Activated CD4-positive, alpha-beta T cell treated with anti-CD3 and anti-CD28 coated beads, Interleukin-10, Interleukin-2, amounts not matched to agents 100 ng/mL and 50 ng/mL, durations not matched to agents 16 hours and 8 hours (primary cell): Measurements from ENCODE around the gene FUCA2.
"Not testable (repeated sequence)": the region's sequence is repeated elsewhere in the genome, so short reads cannot be mapped to it uniquely, and the experiment has no call there.

Experiments used
- DNase-seq: peaks from one replicate; pipeline ENCODE4 v3.0.0-alpha.2; 2020

Gene FUCA2

DNA sequence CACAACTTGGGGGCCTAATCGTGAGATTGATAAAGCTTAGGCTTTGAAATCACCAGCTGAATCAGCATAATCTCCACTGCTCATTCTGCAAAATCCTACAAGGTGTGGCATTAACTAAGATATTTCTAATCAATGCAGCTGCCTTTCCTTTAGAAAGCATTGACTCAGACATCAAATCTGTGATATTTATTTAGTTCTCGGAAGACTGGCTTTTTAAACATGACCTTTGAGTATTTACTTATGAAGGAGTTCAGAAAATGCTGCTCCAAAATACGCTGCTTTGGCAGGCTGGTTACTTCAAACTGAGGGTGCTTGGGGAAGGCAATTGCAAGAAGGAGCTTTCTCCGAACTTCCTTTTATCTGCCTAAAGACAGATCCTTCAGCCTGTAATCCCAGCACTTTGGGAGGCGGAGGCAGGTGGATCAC is 23.7 kb upstream of the FUCA2 start:
- no peak for DNase-seq

DNA sequence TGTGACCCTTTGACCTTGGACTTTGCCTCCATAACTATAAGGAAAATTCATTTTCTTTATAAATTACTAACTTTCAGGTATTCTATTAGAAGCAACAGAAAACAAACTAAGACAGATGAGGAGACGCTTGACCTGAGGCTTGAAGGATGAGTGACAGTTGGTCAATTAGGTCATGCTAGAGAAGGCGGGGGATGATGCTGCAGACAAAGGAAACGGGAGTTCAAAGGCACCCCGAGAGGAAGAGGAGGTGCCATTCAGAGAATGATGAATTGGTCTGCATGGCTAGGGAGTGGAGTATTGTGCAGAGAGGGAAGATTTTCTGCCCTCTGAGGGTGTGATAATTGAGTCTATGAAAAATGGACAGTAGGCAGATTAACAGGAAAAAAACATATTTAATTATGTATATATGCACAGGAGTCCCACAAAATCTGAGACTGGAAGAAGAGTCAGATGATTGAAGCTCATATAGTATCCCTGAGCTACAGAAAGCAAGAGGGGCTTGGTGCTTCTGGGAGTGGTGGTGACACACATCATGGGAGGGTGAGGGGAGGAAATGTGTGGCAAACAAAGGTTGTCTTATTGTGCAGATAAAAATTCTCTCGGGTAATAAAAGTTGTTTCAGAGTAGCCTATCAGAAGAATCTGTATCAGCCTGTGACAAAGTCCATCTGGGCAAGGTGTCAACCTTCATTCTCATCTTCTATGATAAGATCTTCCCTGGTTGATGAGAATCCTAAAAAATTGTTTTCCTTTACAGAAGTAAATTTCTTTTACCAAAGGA is 20.4 kb upstream of the FUCA2 start:
- peak; percentile 39 for DNase-seq

DNA sequence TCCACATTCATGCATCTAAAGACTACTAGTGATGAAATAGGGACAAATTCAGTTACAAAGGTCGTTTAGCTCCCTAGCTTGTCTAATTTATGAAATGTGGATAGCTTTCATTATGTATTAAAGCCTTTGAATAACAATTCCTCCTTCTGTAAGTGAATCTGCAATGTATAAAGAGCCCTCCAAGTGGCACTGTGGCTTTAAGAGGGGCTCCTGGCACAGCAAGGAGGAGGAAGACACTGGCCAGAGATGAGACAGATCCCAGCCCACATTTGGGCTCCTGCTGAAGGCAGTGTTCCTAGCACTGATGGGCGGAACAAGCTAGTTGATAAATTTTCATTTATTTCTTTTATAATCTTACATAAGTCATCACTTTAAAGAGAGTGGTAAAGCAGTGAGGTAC is 17.6 kb upstream of the FUCA2 start:
- peak; percentile 23 for DNase-seq

DNA sequence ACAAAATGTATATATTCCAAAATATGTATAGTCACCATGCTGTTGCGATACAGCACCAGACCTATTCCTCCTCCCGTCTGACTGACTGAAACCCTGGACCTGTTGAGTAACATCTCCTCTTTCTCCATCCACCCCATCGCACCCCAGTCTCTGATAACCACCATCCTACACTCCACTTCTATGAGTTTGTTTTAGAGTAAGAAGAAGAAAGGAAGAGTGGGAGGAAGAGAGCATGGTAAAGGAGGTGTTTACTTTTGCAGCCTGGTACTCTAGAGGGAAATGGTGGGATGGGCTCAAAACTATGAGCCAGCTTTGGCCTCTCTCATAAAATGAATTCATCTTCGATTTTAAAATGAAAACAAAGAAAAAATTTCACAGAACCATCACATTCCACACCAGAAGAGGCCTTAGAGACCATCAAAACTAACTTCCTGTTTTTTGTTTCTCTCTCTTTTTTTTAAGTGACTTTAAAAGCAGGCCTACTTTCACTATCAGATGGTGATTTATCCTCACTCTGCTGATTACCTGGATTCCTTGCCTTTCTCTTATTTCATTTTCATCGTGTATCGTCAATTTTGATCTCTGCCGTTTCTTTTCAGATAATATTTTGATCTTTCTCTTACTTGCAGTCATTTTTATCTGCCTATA is 16.8 kb upstream of the FUCA2 start:
- DNase-seq, result no peak

DNA sequence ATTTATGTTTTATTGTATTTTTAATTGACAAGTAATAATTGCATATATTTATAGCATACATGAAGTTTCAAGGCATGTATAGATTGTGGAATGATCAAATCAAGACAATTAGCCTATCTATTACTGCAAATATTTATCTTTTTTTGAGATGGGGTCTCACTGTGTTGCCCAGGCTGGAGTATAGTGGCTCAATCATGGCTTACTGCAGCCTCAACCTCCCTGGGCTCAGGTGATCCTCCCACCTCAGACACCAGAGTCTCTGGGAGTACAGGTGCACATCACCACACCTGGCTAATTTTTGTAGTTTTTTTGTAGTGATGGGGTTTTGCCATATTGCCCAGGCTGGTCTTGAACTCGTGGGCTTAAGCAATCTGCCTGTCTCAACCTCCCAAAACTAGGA is 16.2 kb upstream of the FUCA2 start:
- no peak for DNase-seq

DNA sequence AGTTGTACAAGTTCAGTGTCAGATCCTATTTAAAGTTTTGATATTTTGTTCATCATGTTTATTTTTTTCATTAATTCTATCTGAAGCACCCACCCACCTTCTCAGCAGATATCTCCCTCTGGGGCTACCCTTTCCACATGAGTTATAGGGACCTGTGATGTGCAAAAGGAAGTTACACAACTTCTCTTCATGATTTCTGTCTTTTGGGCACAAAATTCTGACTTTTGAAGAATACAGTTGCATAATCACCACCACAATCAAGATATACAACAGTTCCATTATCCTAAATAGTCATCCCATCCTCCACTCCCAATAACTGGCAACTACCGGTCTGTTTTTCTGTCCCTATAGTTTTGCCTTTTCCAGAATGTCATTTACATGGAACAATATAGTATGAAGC is 13.8 kb upstream of the FUCA2 start:
- DNase-seq, result no peak

DNA sequence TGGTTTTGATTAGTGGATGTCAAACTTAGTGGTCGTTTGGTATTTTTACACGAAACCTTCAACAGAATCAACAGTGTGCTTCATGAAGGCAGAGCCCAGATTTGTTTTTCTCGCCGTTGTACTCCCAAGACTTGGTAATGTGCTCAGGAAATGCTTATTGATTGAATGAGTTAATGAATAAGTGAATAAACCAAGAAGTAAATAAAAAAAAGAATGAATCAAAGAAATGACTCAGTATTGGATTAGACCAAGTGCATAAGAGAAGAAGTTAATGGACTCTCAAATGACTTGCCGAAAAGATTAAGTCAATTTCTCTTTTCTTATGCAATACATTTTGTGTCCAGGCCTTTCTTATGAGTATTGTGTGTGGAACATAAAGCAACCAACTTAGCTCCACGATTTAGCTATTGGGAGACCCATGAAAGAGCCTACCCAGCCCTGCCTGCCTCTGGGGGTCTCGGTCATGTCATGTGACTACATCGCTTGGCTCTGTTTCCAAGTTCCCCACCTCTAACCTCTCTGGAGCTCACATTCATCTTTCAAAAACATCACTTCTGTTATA is 10.6 kb upstream of the FUCA2 start:
- DNase-seq, result no peak

DNA sequence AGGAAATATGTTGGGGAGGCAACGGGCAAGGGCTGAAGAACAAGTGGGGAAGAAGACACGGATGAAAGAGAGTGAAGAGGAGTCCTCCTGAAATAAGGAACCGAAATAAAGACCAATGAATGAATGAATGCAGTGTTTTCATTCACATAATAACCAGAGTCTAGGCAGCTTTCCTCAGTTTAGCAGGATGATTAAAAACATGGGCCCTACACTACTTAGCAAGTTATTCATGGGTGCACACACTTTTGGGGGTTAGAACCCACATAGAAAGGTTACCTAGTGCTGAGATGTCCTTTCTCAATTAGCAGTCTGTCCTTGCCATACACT is 5.9 kb upstream of the FUCA2 start:
- DNase-seq, result no peak

DNA sequence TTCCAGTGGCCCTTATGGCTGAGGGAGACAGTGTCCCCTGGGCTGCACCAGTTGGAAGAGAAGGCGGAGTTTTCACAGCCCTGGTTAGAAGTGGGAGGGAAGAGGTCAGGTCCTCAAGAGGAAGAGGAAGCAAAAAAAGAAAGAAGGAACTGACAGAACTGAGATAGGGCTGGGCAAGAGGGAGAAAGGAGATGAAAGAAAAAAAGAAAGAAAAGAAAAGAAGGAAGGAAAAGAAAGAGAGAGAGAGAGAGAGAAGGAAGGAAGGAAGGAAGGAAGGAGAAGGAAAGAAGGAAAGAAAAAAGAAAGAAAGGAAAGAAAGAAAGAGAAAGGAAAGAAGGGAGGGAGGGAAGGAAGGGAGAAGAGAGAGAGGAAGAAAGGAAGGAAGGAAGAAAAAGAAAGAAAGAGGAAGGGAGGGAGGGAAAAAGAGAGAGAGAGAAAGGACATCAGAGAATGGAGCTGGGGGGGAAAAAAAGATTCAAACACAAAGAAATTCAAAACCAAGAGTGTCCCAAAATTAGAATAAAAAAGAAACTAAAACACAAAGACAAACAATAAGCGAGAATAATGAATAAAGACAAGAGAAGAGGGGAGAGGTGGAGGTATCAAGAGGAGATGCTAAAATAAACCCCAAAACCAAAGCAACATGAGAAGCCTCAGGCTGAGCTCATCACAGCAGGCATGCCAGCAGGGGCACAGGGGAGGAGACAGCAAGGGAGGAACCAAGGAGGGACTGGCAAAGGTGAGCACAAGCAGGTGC is 5.3 kb upstream of the FUCA2 start:
- no peak for DNase-seq

DNA sequence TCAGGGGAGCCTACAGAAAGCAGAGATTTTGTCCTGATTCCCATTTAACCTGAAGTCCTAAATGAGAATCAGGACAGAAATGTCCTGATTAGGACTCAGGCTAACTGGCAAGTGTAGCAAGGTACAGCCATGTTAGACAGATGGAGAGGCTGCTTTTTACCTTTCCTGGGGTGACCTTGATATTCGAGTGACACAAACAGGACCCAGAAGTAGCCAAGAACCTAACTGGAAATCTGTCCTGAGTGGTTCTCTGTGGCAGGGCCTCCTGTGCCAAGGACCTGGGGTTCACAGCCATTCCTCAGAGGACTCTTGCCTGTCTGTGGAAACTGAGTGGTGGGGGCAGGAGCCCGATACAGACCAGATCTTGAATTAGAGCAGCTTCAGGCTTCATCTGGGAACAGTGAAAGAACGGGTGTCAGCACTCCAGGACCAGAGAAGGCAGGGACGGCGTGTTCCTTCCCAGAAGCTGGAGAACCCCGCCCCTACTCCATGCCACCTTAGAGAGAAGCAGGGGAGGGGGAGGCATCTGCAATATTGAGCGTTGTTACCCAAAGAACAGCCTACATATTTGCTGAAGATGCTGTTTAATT is 4.3 kb upstream of the FUCA2 start:
- no peak for DNase-seq

DNA sequence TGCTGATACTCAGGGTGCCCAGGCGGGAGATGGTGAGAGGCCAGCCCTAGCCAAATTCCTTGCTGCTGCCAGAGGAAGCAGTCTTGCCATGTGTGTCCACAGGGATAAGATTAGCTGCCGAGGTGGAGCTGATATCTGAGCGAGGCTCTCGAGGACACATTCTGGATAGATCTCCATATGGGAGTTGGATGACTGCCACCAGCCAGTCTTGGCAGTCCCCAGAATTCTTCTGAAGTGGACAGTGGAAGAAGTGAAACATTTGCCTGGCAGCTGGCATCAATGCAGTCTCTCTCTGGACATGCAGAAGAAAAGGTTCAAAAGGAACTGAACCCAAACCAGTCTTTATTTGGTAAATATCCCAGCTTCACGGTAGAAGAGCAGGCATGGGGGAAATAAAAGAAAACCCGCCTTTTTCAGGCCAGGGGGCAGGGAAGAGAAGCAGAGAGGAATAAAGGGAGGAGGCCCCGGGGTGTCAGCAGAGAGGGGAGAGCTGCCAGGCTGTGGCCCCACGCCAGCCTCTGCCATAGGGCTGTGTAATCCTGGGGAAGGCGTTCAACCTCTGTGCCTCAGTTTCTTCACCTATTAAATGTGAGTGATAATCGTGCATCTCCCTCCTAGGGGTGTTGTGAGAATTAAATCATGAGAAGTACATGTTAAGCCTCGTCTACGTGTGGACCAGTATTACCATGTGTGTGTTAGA is 3.7 kb upstream of the FUCA2 start:
- DNase-seq, result no peak

DNA sequence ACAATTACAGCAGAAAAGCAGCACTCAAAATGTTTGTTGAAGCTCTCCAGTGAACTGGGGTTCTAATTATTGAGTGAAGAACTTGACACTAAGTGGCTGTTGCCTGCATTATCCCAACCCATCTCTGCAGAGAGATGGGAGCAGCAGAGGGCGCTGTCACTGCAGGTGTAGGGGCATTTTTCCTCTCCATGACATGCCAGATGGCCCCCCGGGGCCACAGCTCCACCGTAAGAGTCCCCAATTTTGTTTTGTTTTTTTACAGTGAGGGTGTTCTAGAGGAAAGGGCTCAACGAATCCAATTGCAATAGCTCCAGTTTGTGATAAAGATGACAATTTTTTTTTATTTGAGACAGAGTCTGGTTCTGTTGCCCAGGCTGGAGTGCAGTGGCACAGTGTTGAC is 1.9 kb upstream of the FUCA2 start:
- peak; percentile 41 for DNase-seq

DNA sequence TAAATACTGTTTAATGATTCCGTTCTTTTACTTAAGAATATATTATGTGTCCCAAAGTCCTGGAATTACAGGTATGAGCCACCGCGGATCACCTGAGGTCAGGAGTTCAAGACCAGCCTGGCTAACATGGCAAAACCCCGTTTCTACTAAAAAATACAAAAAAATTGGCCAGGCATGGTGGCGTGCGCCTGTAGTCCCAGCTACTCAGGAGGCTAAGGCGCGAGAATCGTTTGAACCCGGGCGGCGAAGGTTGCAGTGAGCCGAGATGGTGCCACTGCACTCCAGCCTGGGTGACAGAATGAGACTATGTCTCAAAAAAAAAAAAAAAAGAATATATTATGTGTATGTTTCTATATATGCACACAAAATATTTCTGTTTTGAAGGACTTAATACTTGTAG is 1.2 kb downstream of the FUCA2 start:
- DNase-seq, result not testable (repeated sequence)

DNA sequence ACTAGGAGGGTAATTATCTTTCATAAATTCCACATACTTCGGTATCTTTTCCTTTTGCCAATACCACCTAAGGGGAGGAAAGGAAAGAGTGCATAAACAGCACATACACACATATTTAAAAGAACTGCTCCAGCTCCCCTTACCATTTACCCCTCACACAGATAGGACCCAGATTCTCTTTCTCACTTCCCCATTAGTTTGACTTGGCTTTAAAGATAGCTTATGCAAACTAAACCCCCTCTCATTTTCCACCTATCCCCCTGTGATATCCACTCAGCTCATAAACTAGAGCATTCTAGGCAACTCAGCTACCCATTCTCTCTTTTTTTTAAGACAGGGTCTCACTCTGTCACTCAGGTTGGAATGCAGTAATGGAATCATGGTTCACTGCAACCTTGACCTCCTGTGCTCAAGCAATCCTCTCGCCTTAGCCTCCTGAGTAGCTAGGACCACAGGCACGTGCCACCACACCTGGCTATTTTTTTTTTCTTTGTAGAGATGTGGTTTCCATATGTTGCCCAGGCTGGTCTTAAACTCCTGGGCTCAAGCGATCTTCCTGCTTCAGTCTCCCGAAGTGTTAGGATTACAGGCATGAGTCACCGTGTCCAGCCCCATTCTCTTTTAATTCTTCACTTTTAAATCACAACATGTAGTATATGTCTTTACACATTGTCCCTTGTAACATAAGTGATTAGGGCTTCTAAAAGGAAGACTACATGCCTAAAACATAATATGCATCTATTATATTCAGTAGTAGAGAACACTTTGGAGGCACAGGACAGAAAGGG is 4.0 kb downstream of the FUCA2 start:
- no peak for DNase-seq

DNA sequence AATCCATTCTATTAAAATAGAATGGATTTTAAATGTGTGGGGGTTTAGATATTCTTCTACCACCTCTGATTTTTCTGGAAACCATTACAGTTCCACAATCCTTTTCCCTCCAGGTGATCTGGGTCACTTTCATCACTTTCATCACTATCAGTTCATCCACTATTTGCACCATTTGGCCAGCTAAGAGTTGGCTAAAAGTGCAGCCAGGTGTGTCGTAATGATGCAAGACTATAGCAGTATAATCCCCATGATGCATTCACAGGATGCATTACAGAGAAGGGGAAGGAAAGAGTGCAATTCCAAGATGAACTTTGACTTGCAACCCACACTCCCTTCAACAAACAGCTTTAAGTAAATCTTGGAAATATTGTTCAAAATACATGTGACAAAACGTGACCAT is 4.9 kb downstream of the FUCA2 start:
- DNase-seq, result no peak

DNA sequence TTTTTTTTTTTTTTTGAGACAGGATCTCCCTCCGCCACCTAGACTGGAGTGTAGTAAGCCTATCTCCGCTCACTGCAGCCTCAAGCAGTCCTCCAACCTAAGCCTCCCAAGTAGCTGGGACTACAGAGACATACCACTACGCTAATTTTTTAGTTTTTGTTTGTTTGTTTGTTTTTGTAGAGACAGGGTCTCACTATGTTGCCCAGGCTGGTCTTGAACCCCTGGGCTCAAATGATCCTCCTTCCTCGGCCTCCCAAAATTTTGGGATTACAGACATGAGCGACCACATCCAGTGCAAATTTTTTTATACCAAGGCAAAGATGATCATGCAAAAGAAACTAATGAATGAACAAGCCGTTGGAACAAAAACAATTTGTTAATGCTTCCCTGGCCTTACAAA is 5.3 kb downstream of the FUCA2 start:
- no peak for DNase-seq

DNA sequence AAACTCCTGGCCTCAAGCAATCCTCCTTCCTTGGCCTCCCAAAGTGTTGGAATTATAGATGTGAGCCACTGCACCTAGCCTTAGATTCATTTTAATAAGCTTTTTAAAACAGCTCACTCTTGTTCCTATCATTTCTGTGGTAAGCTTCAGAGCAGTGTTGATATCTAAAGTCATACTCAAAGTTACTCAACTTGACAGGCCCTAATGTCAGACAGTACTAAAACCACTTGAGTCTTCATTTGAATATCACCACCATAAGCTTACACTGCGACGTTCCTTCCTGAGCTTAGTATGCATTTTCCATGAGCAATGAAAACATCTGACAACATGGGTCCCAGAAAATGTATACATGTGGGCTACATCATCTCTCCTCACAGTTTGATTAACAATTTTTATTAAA is 6.0 kb downstream of the FUCA2 start:
- peak; percentile 13 for DNase-seq

DNA sequence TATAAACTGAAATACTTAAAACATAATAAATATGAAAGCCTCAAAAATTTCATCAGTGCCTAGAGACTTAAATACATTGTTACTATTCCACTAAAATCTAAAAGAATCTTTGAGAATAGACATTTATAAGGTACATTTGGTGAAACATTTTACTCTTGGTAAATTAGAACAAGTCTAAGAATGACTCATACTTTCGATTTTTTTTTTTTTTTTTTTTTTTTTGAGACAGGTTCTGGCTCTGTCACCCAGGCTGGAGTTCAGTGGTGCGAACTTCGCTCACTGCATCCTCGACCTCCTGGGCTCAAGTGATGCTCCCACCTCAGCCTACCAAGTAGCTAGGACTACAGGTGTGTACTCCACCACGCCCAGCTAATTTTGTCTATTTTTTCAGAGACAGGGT is 6.4 kb downstream of the FUCA2 start:
- no peak for DNase-seq

DNA sequence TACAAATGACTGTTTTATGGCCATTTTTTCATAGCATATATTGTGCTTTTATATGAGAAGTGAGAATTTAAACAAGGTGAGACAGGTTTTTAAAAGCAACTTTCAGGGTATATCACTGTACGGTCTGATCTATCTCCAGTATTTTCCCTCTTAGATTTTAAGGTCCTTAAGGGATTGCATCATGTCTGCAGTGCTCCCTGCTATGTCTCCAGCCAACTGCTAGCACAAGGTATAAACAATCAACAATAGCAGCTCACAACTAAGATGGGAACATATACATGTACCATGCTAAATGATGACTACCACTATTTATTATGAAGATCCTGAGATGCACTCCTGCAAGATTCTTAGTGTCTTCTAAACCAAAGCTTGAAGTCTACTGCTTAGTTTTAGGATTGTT is 7.2 kb downstream of the FUCA2 start:
- DNase-seq, result no peak

DNA sequence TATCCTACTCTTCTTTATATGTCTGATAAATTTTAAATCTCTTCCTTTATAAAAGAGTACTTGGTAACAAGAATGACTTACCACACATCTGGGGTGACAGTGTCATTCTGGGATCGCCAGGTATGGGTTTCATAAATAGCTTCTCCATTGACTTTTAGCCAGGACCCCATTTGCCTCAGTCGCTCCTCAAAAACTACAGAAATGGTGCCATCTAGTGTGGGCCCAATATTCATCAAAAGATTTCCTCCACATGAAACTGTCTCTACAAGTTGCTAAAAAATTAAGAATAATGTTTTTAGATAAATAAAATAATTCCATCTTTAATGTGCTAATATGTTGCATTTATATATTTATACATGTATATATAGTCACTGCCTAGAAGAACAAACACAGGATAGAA is 9.7 kb downstream of the FUCA2 start:
- no peak for DNase-seq

DNA sequence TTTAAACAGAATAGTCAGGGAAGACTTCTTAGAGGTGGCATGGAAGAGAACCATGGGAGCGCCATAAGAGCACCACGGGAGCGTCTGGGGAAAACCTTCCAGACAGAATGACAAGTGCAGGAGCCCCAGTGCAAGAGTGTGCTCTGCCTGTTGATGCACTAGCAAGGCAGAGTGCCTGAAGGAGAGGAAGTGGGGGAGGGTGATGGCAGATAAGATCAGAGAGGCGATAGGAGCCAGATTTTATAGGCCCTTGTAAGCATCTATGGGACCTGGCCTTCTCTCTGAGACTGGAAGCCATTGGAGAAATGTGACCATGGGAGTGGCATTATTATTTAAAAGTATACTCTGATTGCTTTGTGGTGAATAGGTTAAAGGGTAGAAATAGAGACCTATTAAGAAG is 13.1 kb downstream of the FUCA2 start:
- DNase-seq, result no peak

DNA sequence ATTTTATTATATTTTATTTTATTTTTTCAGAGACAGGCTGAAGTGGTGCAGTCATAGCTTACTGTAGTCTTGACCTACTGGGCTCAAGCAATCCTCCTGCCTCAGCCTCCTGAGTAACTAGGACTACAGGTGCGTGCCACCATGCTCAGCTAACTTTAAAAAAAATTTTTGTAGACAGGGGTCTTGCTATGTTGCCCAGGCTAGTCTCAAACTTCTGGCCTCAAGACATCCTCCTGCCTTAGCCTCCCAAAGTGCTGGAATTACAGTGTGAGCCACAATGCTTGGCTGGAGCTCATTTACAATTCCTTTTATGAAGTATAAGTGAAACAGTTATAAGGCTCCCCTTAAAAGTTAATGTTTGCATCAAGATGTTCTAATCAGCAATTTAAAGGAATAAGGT is 14.5 kb downstream of the FUCA2 start:
- no peak for DNase-seq
